HG02798 (cell line): ENCODE data around the gene TMEM203.
A peak's percentile ranks its signal among the peaks of the same experiment; 100 is the strongest.
"Not testable (repeated sequence)": the region's sequence is repeated elsewhere in the genome, so short reads cannot be mapped to it uniquely, and the experiment has no call there.

Experiments
- ATAC-seq: cut with Tn5 transposase; IDR thresholded peaks from one replicate; pipeline ENCODE4 v1.9.1; 2021; ENCODE audit warnings: mild to moderate bottlenecking; ENCODE audit not compliant: unreplicated experiment, poor library complexity

TMEM203 gene

GRCh38 chr9:137242269-137243203, 37.1 kb upstream of the TMEM203 start:
- no peak for ATAC-seq

GRCh38 chr9:137241490-137242268, 36.2 kb upstream of the TMEM203 start:
- ATAC-seq, result peak; percentile 0

GRCh38 chr9:137240841-137241489, 35.5 kb upstream of the TMEM203 start, which contains the start of gene TUBB4B:
Gene TUBB4B, plus strand, starts transcription at chr9:137241287. Its CDS starts 74 bp downstream, at chr9:137241361.
- ATAC-seq, result peak; percentile 72

- ATAC-seq, result peak; percentile 15
These were observed 34.9 kb upstream of the TMEM203 start for GRCh38 chr9:137240318-137240840.

- ATAC-seq, result not testable (repeated sequence)
These were observed 34.2 kb upstream of the TMEM203 start for GRCh38 chr9:137239541-137240200.

- no peak for ATAC-seq
These were observed 32.6 kb upstream of the TMEM203 start for GRCh38 chr9:137237759-137238726.

- no peak for ATAC-seq
These were observed 31.5 kb upstream of the TMEM203 start for GRCh38 chr9:137236936-137237421.

GRCh38 chr9:137236238-137236935, 30.9 kb upstream of the TMEM203 start:
- ATAC-seq, result peak; percentile 20

- no peak for ATAC-seq
These were observed 30.2 kb upstream of the TMEM203 start for GRCh38 chr9:137235424-137236237.

- no peak for ATAC-seq
These were observed 29.4 kb upstream of the TMEM203 start for GRCh38 chr9:137234758-137235423.

- no peak for ATAC-seq
These were observed 28.7 kb upstream of the TMEM203 start for GRCh38 chr9:137234055-137234697.

GRCh38 chr9:137233143-137233980, 27.9 kb upstream of the TMEM203 start:
- no peak for ATAC-seq

GRCh38 chr9:137232510-137232909, 27.1 kb upstream of the TMEM203 start:
- ATAC-seq, result no peak

- no peak for ATAC-seq
These were observed 26.7 kb upstream of the TMEM203 start for GRCh38 chr9:137232101-137232500.

- no peak for ATAC-seq
These were observed 26.1 kb upstream of the TMEM203 start for GRCh38 chr9:137231372-137232039.
